ENCODE data around the gene KCNJ18. TPM values are rescaled to one million over a fixed set of nuclear protein-coding genes. Genes with fewer than 3 reads are reported as not detected.
"Not testable (repeated sequence)": the region's sequence is repeated elsewhere in the genome, so short reads cannot be mapped to it uniquely, and the experiment has no call there.

Gene KCNJ18
- total RNA-seq, 1 experiment from 2014 or later, result not detected

GRCh38 chr17:21663614-21664474 is 28.5 kb upstream of the KCNJ18 start:
- not testable (repeated sequence) for H3K4me1 Mint-ChIP-seq (ENCODE audit: low read depth, unreplicated experiment); H3K27ac Mint-ChIP-seq (ENCODE audit: unreplicated experiment)

GRCh38 chr17:21665171-21665570 is 27.2 kb upstream of the KCNJ18 start:
- DNase-seq; H3K36me3 Mint-ChIP-seq (ENCODE audit: insufficient read depth, unreplicated experiment); H3K27ac Mint-ChIP-seq (ENCODE audit: unreplicated experiment); H3K4me1 Mint-ChIP-seq (ENCODE audit: low read depth, unreplicated experiment); BruUV-seq (replicated peaks); CTCF ChIA-PET; H3K9me3 Mint-ChIP-seq (ENCODE audit: low read depth, unreplicated experiment); H3K27me3 Mint-ChIP-seq (ENCODE audit: unreplicated experiment); intact Hi-C loops (cut with micrococcal nuclease; ENCODE audit: unreplicated experiment); H3K4me3 Mint-ChIP-seq (ENCODE audit: low read depth, unreplicated experiment): not testable (repeated sequence)

More at GRCh38 chr17:21663614-21664474, 28.5 kb upstream of the KCNJ18 start:
- DNase-seq; intact Hi-C loops (cut with micrococcal nuclease; ENCODE audit: unreplicated experiment); H3K9me3 Mint-ChIP-seq (ENCODE audit: low read depth, unreplicated experiment); H3K36me3 Mint-ChIP-seq (ENCODE audit: insufficient read depth, unreplicated experiment); CTCF ChIA-PET; BruUV-seq (replicated peaks); H3K27me3 Mint-ChIP-seq (ENCODE audit: unreplicated experiment); H3K4me3 Mint-ChIP-seq (ENCODE audit: low read depth, unreplicated experiment): not testable (repeated sequence)

- H3K9me3 Mint-ChIP-seq (ENCODE audit: low read depth, unreplicated experiment); BruUV-seq (replicated peaks); DNase-seq; CTCF ChIA-PET; H3K4me3 Mint-ChIP-seq (ENCODE audit: low read depth, unreplicated experiment); H3K36me3 Mint-ChIP-seq (ENCODE audit: insufficient read depth, unreplicated experiment); H3K27me3 Mint-ChIP-seq (ENCODE audit: unreplicated experiment); intact Hi-C loops (cut with micrococcal nuclease; ENCODE audit: unreplicated experiment); H3K4me1 Mint-ChIP-seq (ENCODE audit: low read depth, unreplicated experiment); H3K27ac Mint-ChIP-seq (ENCODE audit: unreplicated experiment): not testable (repeated sequence)
Observed at GRCh38 chr17:21665935-21666493, 26.3 kb upstream of the KCNJ18 start.

DNA sequence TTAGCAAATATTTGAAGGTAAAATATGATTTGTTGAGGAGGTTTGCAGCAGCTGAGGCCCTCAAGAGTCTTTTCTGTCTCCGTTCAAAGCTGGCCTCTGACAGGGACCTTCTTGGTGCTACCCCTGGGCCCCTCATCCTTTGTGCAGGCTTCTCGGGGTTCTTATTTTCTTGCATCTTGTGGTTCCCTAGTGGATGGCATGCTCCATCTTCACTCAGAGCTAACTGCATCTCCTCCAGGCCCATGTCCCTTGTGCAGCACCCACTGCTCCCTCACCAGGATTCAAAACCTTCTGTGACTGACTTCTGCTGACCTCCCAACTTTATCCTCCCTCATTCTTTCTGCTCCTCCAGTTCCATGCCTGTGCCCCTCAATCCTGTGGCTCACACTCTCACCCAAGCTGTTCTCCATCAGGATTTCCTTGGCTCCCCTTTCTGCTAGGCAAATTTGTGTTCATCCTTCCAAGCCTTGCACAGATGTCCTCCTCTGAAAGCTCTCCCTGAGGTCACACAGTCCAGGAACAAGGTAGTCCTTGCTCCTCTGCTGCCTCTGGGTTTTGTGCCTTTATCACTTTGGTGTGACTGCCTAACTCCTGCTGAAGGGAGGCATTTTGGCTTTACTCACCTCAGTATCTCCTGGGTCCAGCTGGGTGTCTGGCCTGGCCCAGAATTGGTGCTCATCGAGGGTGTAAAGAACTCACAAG is 25.5 kb upstream of the KCNJ18 start:
- H3K27me3 Mint-ChIP-seq (ENCODE audit: unreplicated experiment); intact Hi-C loops (cut with micrococcal nuclease; ENCODE audit: unreplicated experiment); H3K4me3 Mint-ChIP-seq (ENCODE audit: low read depth, unreplicated experiment); H3K36me3 Mint-ChIP-seq (ENCODE audit: insufficient read depth, unreplicated experiment); DNase-seq; H3K27ac Mint-ChIP-seq (ENCODE audit: unreplicated experiment); CTCF ChIA-PET; H3K4me1 Mint-ChIP-seq (ENCODE audit: low read depth, unreplicated experiment); BruUV-seq (replicated peaks); H3K9me3 Mint-ChIP-seq (ENCODE audit: low read depth, unreplicated experiment): not testable (repeated sequence)

DNA sequence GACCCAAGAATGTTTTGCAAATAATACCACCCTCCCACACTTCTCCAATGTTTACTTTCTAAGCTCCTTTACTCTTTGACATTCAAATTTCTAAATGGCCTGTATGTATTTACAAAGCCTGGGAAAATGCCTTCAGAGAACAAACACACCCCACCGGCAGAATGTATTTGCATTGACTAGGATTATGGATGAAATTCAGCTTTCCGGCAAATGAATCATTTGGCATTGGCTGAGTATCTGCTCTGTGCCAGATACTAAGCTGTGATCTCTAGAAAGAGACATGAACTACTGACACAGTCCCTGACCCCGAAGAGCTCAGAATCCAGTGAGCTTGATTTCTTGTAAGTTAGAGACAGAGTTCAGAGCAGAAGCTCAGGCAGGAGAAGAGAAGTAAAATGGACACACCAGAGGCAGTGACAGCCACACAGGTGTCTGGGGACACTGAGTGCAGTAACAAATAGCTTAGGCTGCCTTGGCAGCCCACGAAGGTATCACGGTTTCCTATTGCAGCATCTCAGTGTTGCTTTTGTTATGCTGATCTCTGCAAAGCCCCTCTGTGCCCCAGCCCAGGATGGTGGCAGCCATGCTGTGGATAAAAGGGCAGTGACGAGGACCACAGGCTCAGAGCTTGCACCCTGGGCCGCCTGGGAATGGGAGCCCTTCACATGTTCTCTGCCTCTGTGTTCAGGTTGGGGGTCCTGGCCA is 24.8 kb upstream of the KCNJ18 start:
- H3K27ac Mint-ChIP-seq (ENCODE audit: unreplicated experiment); H3K4me1 Mint-ChIP-seq (ENCODE audit: low read depth, unreplicated experiment); CTCF ChIA-PET; H3K36me3 Mint-ChIP-seq (ENCODE audit: insufficient read depth, unreplicated experiment); H3K4me3 Mint-ChIP-seq (ENCODE audit: low read depth, unreplicated experiment); BruUV-seq (replicated peaks); H3K9me3 Mint-ChIP-seq (ENCODE audit: low read depth, unreplicated experiment); intact Hi-C loops (cut with micrococcal nuclease; ENCODE audit: unreplicated experiment); DNase-seq; H3K27me3 Mint-ChIP-seq (ENCODE audit: unreplicated experiment): not testable (repeated sequence)

- intact Hi-C loops (cut with micrococcal nuclease; ENCODE audit: unreplicated experiment); CTCF ChIA-PET; H3K4me3 Mint-ChIP-seq (ENCODE audit: low read depth, unreplicated experiment); H3K9me3 Mint-ChIP-seq (ENCODE audit: low read depth, unreplicated experiment); DNase-seq; H3K36me3 Mint-ChIP-seq (ENCODE audit: insufficient read depth, unreplicated experiment); H3K27ac Mint-ChIP-seq (ENCODE audit: unreplicated experiment); H3K4me1 Mint-ChIP-seq (ENCODE audit: low read depth, unreplicated experiment); BruUV-seq (replicated peaks); H3K27me3 Mint-ChIP-seq (ENCODE audit: unreplicated experiment): not testable (repeated sequence)
Observed at GRCh38 chr17:21668118-21668488, 24.2 kb upstream of the KCNJ18 start.

DNA sequence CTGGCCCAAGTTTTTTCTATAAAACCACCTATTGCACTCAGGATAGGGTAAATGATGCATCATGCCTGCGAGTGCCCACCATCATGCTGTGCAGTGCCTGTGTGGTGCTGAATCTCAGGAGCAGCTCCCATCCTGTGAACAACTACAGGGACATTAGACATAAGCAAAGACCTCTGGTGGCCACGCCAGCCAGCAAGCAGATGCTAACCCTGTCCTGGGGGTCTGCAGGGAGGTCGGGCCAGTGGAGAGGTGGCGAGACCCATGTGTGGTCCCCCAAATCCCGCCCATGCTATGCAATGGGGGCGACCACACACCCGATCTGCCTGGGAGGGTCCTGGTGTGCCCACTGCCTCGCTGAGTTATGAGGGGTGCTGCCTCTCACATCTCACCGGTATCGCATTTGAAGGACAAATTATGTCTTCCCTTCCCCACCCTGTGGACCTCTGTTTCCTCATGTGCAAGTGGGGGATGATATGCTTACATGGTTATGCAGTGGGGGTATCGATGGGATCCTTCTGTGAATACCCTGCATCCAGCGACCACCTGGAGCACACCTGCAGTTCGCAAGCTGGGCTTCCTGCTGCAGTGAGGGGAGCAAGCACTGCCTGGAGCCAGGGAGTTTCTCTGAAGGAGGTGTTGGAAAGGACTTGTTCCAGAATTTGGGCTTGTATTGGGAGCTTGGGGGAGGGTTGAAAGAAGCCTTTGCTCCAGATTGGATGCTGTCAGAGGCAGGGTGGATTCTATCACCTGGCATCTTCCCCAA is 23.4 kb upstream of the KCNJ18 start:
- CTCF ChIA-PET; H3K36me3 Mint-ChIP-seq (ENCODE audit: insufficient read depth, unreplicated experiment); H3K27ac Mint-ChIP-seq (ENCODE audit: unreplicated experiment); H3K27me3 Mint-ChIP-seq (ENCODE audit: unreplicated experiment); BruUV-seq (replicated peaks); DNase-seq; intact Hi-C loops (cut with micrococcal nuclease; ENCODE audit: unreplicated experiment); H3K4me1 Mint-ChIP-seq (ENCODE audit: low read depth, unreplicated experiment); H3K9me3 Mint-ChIP-seq (ENCODE audit: low read depth, unreplicated experiment); H3K4me3 Mint-ChIP-seq (ENCODE audit: low read depth, unreplicated experiment): not testable (repeated sequence)

- H3K9me3 Mint-ChIP-seq (ENCODE audit: low read depth, unreplicated experiment); DNase-seq; H3K4me1 Mint-ChIP-seq (ENCODE audit: low read depth, unreplicated experiment); CTCF ChIA-PET; H3K27me3 Mint-ChIP-seq (ENCODE audit: unreplicated experiment); intact Hi-C loops (cut with micrococcal nuclease; ENCODE audit: unreplicated experiment); H3K4me3 Mint-ChIP-seq (ENCODE audit: low read depth, unreplicated experiment); H3K36me3 Mint-ChIP-seq (ENCODE audit: insufficient read depth, unreplicated experiment); H3K27ac Mint-ChIP-seq (ENCODE audit: unreplicated experiment); BruUV-seq (replicated peaks): not testable (repeated sequence)
Observed at GRCh38 chr17:21669616-21670360, 22.5 kb upstream of the KCNJ18 start.

All from Calu3 (cell line).